Activated T-cell treated with anti-CD3 and anti-CD28 coated beads, Interleukin-2, amount 50 U/mL, for 72 hours (primary cell): ENCODE measurements around the gene GOLT1B. TPM values are rescaled to one million over a fixed set of nuclear protein-coding genes. Genes with fewer than 3 reads are reported as not detected.
"Not testable (repeated sequence)": the region's sequence is repeated elsewhere in the genome, so short reads cannot be mapped to it uniquely, and the experiment has no call there.

ENCODE experiments used
- ATAC-seq, 2 donors: fragments of 150-1000 bp; cut with Tn5 transposase; replicated peaks in 1 of 2; 2 replicates each; pipeline ENCODE4 v1.10.0; 2021; ENCODE audit warnings: moderate library complexity in 2 of 2, mild to moderate bottlenecking in 1 of 2
- DNase-seq, 2 donors: peaks; one replicate each; pipeline ENCODE4 v3.0.0; 2021 to 2022; ENCODE audit warnings: mixed read lengths in 1 of 2
- H3K27ac Mint-ChIP-seq: one replicate; pipeline ENCODE4 v1.8.0; 2022; ENCODE audit warnings: mild to moderate bottlenecking, moderate library complexity, mixed read lengths
- H3K27me3 Mint-ChIP-seq: one replicate; pipeline ENCODE4 v1.8.0; 2022; ENCODE audit warnings: low read depth, mixed read lengths
- H3K36me3 Mint-ChIP-seq, 2 donors: one replicate each; pipeline ENCODE4 v1.8.0; 2022; ENCODE audit warnings: mixed read lengths in 2 of 2, mild to moderate bottlenecking in 1 of 2; ENCODE audit not compliant: insufficient read depth in 2 of 2
- H3K4me1 Mint-ChIP-seq: one replicate; pipeline ENCODE4 v1.8.0; 2022; ENCODE audit warnings: low read depth, mixed read lengths
- H3K4me3 Mint-ChIP-seq, 2 donors: one replicate each; pipeline ENCODE4 v1.8.0; 2022; ENCODE audit warnings: mild to moderate bottlenecking in 2 of 2, mixed read lengths in 2 of 2, moderate library complexity in 2 of 2
- H3K9me3 Mint-ChIP-seq, 2 donors: one replicate each; pipeline ENCODE4 v1.8.0; 2022; ENCODE audit warnings: mixed read lengths in 2 of 2
- total RNA-seq, 2 donors: library from RNA; stranded (reverse); gene quantifications; one replicate each; pipeline ENCODE4 v1.2.3, GENCODE V29; 2022

GOLT1B gene
- 10 to 100 TPM; 46.3 to 51.2 TPM for total RNA-seq

- Mint-ChIP-seq H3K36me3 (peaks cover 10 to 26% of the 10 kb centered on the region in 2 donors), H3K9me3 (no peaks in the 10 kb centered on the region), H3K27ac (peak within 1 kb of the TSS; percentile 98), H3K27me3 (no peaks in the 10 kb centered on the region), H3K4me1 (peaks cover 39% of the 10 kb centered on the region), H3K4me3 (no peak within 1 kb of the TSS)
- peak; percentile 91 to 92 for DNase-seq
- peak; percentile 97 to 98 for ATAC-seq
These were observed at the start of gene GOLT1B, which contains the start of gene RECQL for GRCh38 chr12:21501258-21502163. Gene GOLT1B, plus strand, starts transcription at chr12:21501789. Its CDS starts 135 bp downstream, at chr12:21501924. Gene RECQL, minus strand, starts transcription at chr12:21501635. Its CDS starts 2,065 bp downstream, at chr12:21499570.

- Mint-ChIP-seq H3K27ac (peak overlapping the region; percentile 94), H3K4me3 (peak overlapping the region; percentile 1 to 67), H3K27me3 (no peaks in the 10 kb centered on the region), H3K4me1 (peaks cover 54% of the 10 kb centered on the region), H3K9me3 (no peaks in the 10 kb centered on the region), H3K36me3 (peaks cover 15 to 43% of the 10 kb centered on the region in 2 donors)
- peak; percentile 32 to 50 for ATAC-seq
- DNase-seq: no peak
These were observed 48.2 kb upstream of the GOLT1B start for GRCh38 chr12:21453312-21453852.

GRCh38 chr12:21456291-21456780, 45.3 kb upstream of the GOLT1B start:
- DNase-seq (peak; percentile 59 to 65), ATAC-seq (peak; percentile 90 to 93)
- H3K36me3 Mint-ChIP-seq: peaks cover 19 to 40% of the 10 kb centered on the region in 2 donors
- H3K27me3 Mint-ChIP-seq: no peaks in the 10 kb centered on the region
- peak overlapping the region; percentile 94 for H3K27ac Mint-ChIP-seq
- peak overlapping the region; percentile 49 to 86 for H3K4me3 Mint-ChIP-seq
- H3K9me3 Mint-ChIP-seq: no peaks in the 10 kb centered on the region
- H3K4me1 Mint-ChIP-seq: peaks cover 54% of the 10 kb centered on the region

- Mint-ChIP-seq H3K27me3 (no peaks in the 10 kb centered on the region), H3K4me3 (no peak overlapping the region), H3K4me1 (peaks cover 43% of the 10 kb centered on the region), H3K9me3 (no peaks in the 10 kb centered on the region), H3K36me3 (peaks cover 18 to 48% of the 10 kb centered on the region in 2 donors), H3K27ac (no peak overlapping the region)
- ATAC-seq (no peak), DNase-seq (no peak)
These were observed 42.1 kb upstream of the GOLT1B start for GRCh38 chr12:21459474-21459873.

GRCh38 chr12:21467334-21467733, 34.3 kb upstream of the GOLT1B start:
- not testable (repeated sequence) for H3K27ac Mint-ChIP-seq, H3K9me3 Mint-ChIP-seq, H3K27me3 Mint-ChIP-seq, DNase-seq, ATAC-seq, H3K4me3 Mint-ChIP-seq
- Mint-ChIP-seq H3K4me1 (peaks cover 16% of the 10 kb centered on the region), H3K36me3 (peaks cover 12 to 34% of the 10 kb centered on the region in 2 donors)

- ATAC-seq (no peak), DNase-seq (no peak)
- peaks cover 17% of the 10 kb centered on the region for H3K4me1 Mint-ChIP-seq
- H3K27ac Mint-ChIP-seq: peak overlapping the region; percentile 48
- no peaks in the 10 kb centered on the region for H3K9me3 Mint-ChIP-seq
- H3K36me3 Mint-ChIP-seq: peaks cover 10 to 36% of the 10 kb centered on the region in 2 donors
- H3K27me3 Mint-ChIP-seq: no peaks in the 10 kb centered on the region
- no peak overlapping the region for H3K4me3 Mint-ChIP-seq
These were observed 30.3 kb upstream of the GOLT1B start for GRCh38 chr12:21471294-21471693.

GRCh38 chr12:21472197-21472823, 29.3 kb upstream of the GOLT1B start:
- no peaks in the 10 kb centered on the region for H3K27me3 Mint-ChIP-seq
- no peak for ATAC-seq
- no peak for DNase-seq
- no peak overlapping the region for H3K4me3 Mint-ChIP-seq
- peak overlapping the region; percentile 51 for H3K27ac Mint-ChIP-seq
- H3K4me1 Mint-ChIP-seq: peaks cover 24% of the 10 kb centered on the region
- H3K9me3 Mint-ChIP-seq: no peaks in the 10 kb centered on the region
- H3K36me3 Mint-ChIP-seq: peaks cover 7 to 45% of the 10 kb centered on the region in 2 donors

- Mint-ChIP-seq H3K36me3 (peaks cover 7 to 33% of the 10 kb centered on the region in 2 donors), H3K4me1 (peaks cover 21% of the 10 kb centered on the region), H3K9me3 (no peaks in the 10 kb centered on the region), H3K27me3 (no peaks in the 10 kb centered on the region), H3K4me3 (no peak overlapping the region), H3K27ac (no peak overlapping the region)
- DNase-seq (no peak), ATAC-seq (no peak)
These were observed 26.0 kb upstream of the GOLT1B start for GRCh38 chr12:21475552-21475951.

GRCh38 chr12:21476949-21477348, 24.6 kb upstream of the GOLT1B start:
- no peaks in the 10 kb centered on the region for H3K27me3 Mint-ChIP-seq
- peak overlapping the region in 1 of 2 donors; percentile 23 for H3K4me3 Mint-ChIP-seq
- H3K9me3 Mint-ChIP-seq: no peaks in the 10 kb centered on the region
- H3K4me1 Mint-ChIP-seq: peaks cover 21% of the 10 kb centered on the region
- H3K36me3 Mint-ChIP-seq: peaks cover 7 to 33% of the 10 kb centered on the region in 2 donors
- peak overlapping the region; percentile 89 for H3K27ac Mint-ChIP-seq
- peak; percentile 75 to 76 for ATAC-seq
- no peak for DNase-seq

GRCh38 chr12:21478756-21479455, 22.7 kb upstream of the GOLT1B start:
- H3K27ac Mint-ChIP-seq: no peak overlapping the region
- no peak overlapping the region for H3K4me3 Mint-ChIP-seq
- DNase-seq: no peak
- peaks cover 5 to 20% of the 10 kb centered on the region in 2 donors for H3K36me3 Mint-ChIP-seq
- ATAC-seq: no peak
- H3K27me3 Mint-ChIP-seq: no peaks in the 10 kb centered on the region
- H3K4me1 Mint-ChIP-seq: peaks cover 21% of the 10 kb centered on the region
- H3K9me3 Mint-ChIP-seq: no peaks in the 10 kb centered on the region

GRCh38 chr12:21483531-21483930, 18.1 kb upstream of the GOLT1B start:
- Mint-ChIP-seq H3K4me3 (no peak overlapping the region), H3K9me3 (no peaks in the 10 kb centered on the region), H3K4me1 (no peaks in the 10 kb centered on the region), H3K27me3 (no peaks in the 10 kb centered on the region), H3K27ac (no peak overlapping the region), H3K36me3 (peaks cover 10 to 14% of the 10 kb centered on the region in 2 donors)
- DNase-seq: no peak
- no peak for ATAC-seq

- Mint-ChIP-seq H3K4me1 (no peaks in the 10 kb centered on the region), H3K27me3 (no peaks in the 10 kb centered on the region), H3K4me3 (no peak overlapping the region), H3K9me3 (no peaks in the 10 kb centered on the region), H3K27ac (no peak overlapping the region), H3K36me3 (peaks cover 17 to 29% of the 10 kb centered on the region in 2 donors)
- ATAC-seq: no peak
- no peak for DNase-seq
These were observed 15.6 kb upstream of the GOLT1B start for GRCh38 chr12:21485998-21486397.
